Measurements from ENCODE around the gene TANGO6.

TANGO6 gene

GRCh38 chr16:69100071-69100691 is 256.9 kb downstream of the TANGO6 start:
- H3K79me2 ChIP-seq (ENCODE audit: insufficient read depth, low read length) = no peaks in the 10 kb centered on the region
- ATAC-seq (ENCODE audit: insufficient read depth, low read depth) (no peak), DNase-seq (no peak)
- H3K4me1 ChIP-seq (ENCODE audit: insufficient read depth, low read length) = peaks cover 1% of the 10 kb centered on the region; the same call in 1 of the 2 replicates
- no peak overlapping the region for H3K4me2 ChIP-seq (ENCODE audit: insufficient read depth, low read length)
- H3K27me3 ChIP-seq (ENCODE audit: insufficient read depth, low read length, poor library complexity) = peaks cover 3% of the 10 kb centered on the region
- H3K36me3 ChIP-seq (ENCODE audit: insufficient read depth, low read length) = no peaks in the 10 kb centered on the region
- H3K27ac ChIP-seq (ENCODE audit: low read length) = no peak overlapping the region
- no peak for TF ChIP-seq EZH2 (IDR thresholded peaks at IDR 0.05; ENCODE audit: borderline replicate concordance, low read depth, low read length, severe bottlenecking)
- no peak for TF ChIP-seq CTCF (IDR thresholded peaks at IDR 0.05; ENCODE audit: borderline replicate concordance, extremely low read depth, low read length, poor library complexity, severe bottlenecking)
- H4K20me1 ChIP-seq (ENCODE audit: insufficient read depth, low read length) = 0 out of 2 replicates have a peak, but pooled peaks cover 3% of the 10 kb centered on the region
- H3K9me3 ChIP-seq (ENCODE audit: insufficient read depth, low read length, severe bottlenecking) = no peaks in the 10 kb centered on the region
- no peak overlapping the region for H3K4me3 ChIP-seq (ENCODE audit: low read depth in 1 of 2, low read length in 2 of 2)
- H3K9ac ChIP-seq (ENCODE audit: low read depth, low read length) = no peak overlapping the region
- no peak overlapping the region for H2AFZ ChIP-seq (ENCODE audit: low read depth, low read length)

- peaks cover 4% of the 10 kb centered on the region for H3K36me3 ChIP-seq (ENCODE audit: insufficient read depth, low read length)
- H3K4me3 ChIP-seq (ENCODE audit: low read depth in 1 of 2, low read length in 2 of 2) = peak within 1 kb of the TSS; percentile 31 to 59; a peak in 3 of 4 replicates
- peak within 1 kb of the TSS; percentile 86 for H3K4me2 ChIP-seq (ENCODE audit: insufficient read depth, low read length)
- ATAC-seq (ENCODE audit: insufficient read depth, low read depth) (peak; percentile 87), DNase-seq (peak; percentile 51)
- no peaks in the 10 kb centered on the region for H3K79me2 ChIP-seq (ENCODE audit: insufficient read depth, low read length)
- H2AFZ ChIP-seq (ENCODE audit: low read depth, low read length) = peak within 1 kb of the TSS; percentile 77
- H4K20me1 ChIP-seq (ENCODE audit: insufficient read depth, low read length) = peaks cover 34% of the 10 kb centered on the region
- peak; percentile 58 for TF ChIP-seq CTCF (IDR thresholded peaks at IDR 0.05; ENCODE audit: borderline replicate concordance, extremely low read depth, low read length, poor library complexity, severe bottlenecking)
- TF ChIP-seq EZH2 (IDR thresholded peaks at IDR 0.05; ENCODE audit: borderline replicate concordance, low read depth, low read length, severe bottlenecking) = peak; percentile 96
- no peak within 1 kb of the TSS for H3K27ac ChIP-seq (ENCODE audit: low read length)
- H3K27me3 ChIP-seq (ENCODE audit: insufficient read depth, low read length, poor library complexity) = peaks cover 19% of the 10 kb centered on the region
- H3K9me3 ChIP-seq (ENCODE audit: insufficient read depth, low read length, severe bottlenecking) = no peaks in the 10 kb centered on the region
- H3K9ac ChIP-seq (ENCODE audit: low read depth, low read length) = peak within 1 kb of the TSS; percentile 56
- H3K4me1 ChIP-seq (ENCODE audit: insufficient read depth, low read length) = peaks cover 18% of the 10 kb centered on the region
Observed at GRCh38 chr16:69105501-69106361, 262.4 kb downstream of the TANGO6 start, which contains the start of gene HAS3. Gene HAS3 (plus strand): TSS chr16:69105653. CDS start chr16:69109396, 3,743 bp downstream.

- Histone ChIP-seq H3K4me1 (ENCODE audit: insufficient read depth, low read length) (peaks cover 18% of the 10 kb centered on the region), H3K27me3 (ENCODE audit: insufficient read depth, low read length, poor library complexity) (peaks cover 19% of the 10 kb centered on the region), H3K36me3 (ENCODE audit: insufficient read depth, low read length) (peaks cover 9% of the 10 kb centered on the region), H3K4me3 (ENCODE audit: low read depth in 1 of 2, low read length in 2 of 2) (peak overlapping the region; percentile 31 to 59; a peak in 3 of 4 replicates), H3K9me3 (ENCODE audit: insufficient read depth, low read length, severe bottlenecking) (no peaks in the 10 kb centered on the region), H2AFZ (ENCODE audit: low read depth, low read length) (peak overlapping the region; percentile 61), H3K27ac (ENCODE audit: low read length) (no peak overlapping the region), H3K79me2 (ENCODE audit: insufficient read depth, low read length) (no peaks in the 10 kb centered on the region), H4K20me1 (ENCODE audit: insufficient read depth, low read length) (peaks cover 34% of the 10 kb centered on the region), H3K9ac (ENCODE audit: low read depth, low read length) (peak overlapping the region; percentile 56), H3K4me2 (ENCODE audit: insufficient read depth, low read length) (peak overlapping the region; percentile 86)
- DNase-seq (no peak), ATAC-seq (ENCODE audit: insufficient read depth, low read depth) (no peak; the same call in 2 of the 3 replicates)
- TF ChIP-seq EZH2 (IDR thresholded peaks at IDR 0.05; ENCODE audit: borderline replicate concordance, low read depth, low read length, severe bottlenecking) = peak; percentile 65
- no peak for TF ChIP-seq CTCF (IDR thresholded peaks at IDR 0.05; ENCODE audit: borderline replicate concordance, extremely low read depth, low read length, poor library complexity, severe bottlenecking)
Observed at GRCh38 chr16:69106491-69107315, 263.4 kb downstream of the TANGO6 start.

Measured in DND-41 (cell line).